Endothelial cell of umbilical vein (primary cell): ENCODE results near the gene OPA3. TPM values are rescaled to one million over a fixed set of nuclear protein-coding genes. Genes with fewer than 3 reads are reported as not detected.
A peak's percentile ranks its signal among the peaks of the same experiment; 100 is the strongest.

ENCODE experiments used
- BruUV-seq: library from RNA; stranded (reverse); fragments of 400-500 nt; replicated peaks from 2 replicates; lab custom pipeline; 2021; lab: Mats Ljungman, UMichigan
- CTCF ChIA-PET: fragments of 300-600, 350-600 bp; sonication (Branson Sonifier 250); formaldehyde crosslinking; loops from one replicate; lab custom pipeline; 2021; ENCODE audit warnings: antibody characterized with exemption, inconsistent platforms; lab: Charles Lee
- POLR2A ChIA-PET: fragments of 300-600, 350-600 bp; sonication (Branson Sonifier 250); formaldehyde crosslinking; loops from one replicate; lab custom pipeline; 2021; ENCODE audit warnings: antibody characterized with exemption, inconsistent platforms; lab: Charles Lee
- DNase-seq: peaks from one replicate; pipeline ENCODE4 v3.0.0-alpha.2; 2011; ENCODE audit warnings: low read depth, low spot score
- FAIRE-seq: peaks from 2 replicates; lab custom pipeline; 2011; peaks lifted over from hg19 to GRCh38; lab: Jason Lieb, UNC
- H2AFZ ChIP-seq: 2 replicates; pipeline ENCODE4 v1.6.0; 2012; ENCODE audit warnings: low read depth, low read length, control low read depth, inconsistent platforms
- H3K27ac ChIP-seq: 2 replicates; pipeline ENCODE4 v1.5.1; 2011; ENCODE audit warnings: low read depth, mild to moderate bottlenecking, control low read depth, low read length, moderate library complexity; ENCODE audit not compliant: insufficient read depth
- H3K27me3 ChIP-seq, 2 experiments: 2 replicates each; pipeline versions ENCODE4 v1.6.0 to v1.6.1; 2011; ENCODE audit warnings: low read length in 2 of 2, mixed read lengths in 1 of 2; ENCODE audit not compliant: control insufficient read depth in 2 of 2, insufficient read depth in 2 of 2
- H3K36me3 ChIP-seq, 2 experiments: 2 replicates in 1 of 2; 3 replicates in 1 of 2; pipeline ENCODE4 v1.5.1; 2011; ENCODE audit warnings: low read length in 2 of 2, mild to moderate bottlenecking in 1 of 2, moderate library complexity in 1 of 2; ENCODE audit not compliant: control insufficient read depth in 2 of 2, insufficient read depth in 2 of 2; ENCODE audit errors: extremely low read depth in 1 of 2
- H3K4me1 ChIP-seq: 3 replicates; pipeline ENCODE4 v1.5.1; 2011; ENCODE audit warnings: mild to moderate bottlenecking, low read length; ENCODE audit not compliant: control insufficient read depth, insufficient read depth; ENCODE audit errors: extremely low read depth
- H3K4me2 ChIP-seq: 2 replicates; pipeline ENCODE4 v1.6.1; 2011; ENCODE audit warnings: low read length, control low read depth, mixed read lengths; ENCODE audit not compliant: insufficient read depth
- H3K4me3 ChIP-seq, 3 experiments: fragments of 200-600 bp in 1 of 3; sonication (generic), shearing (Covaris generic) in 1 of 3; replicated peaks in 1 of 3; 2 replicates each; pipeline ENCODE4 v1.5.1; 2011 to 2016; ENCODE audit warnings: control low read depth in 3 of 3, low read length in 3 of 3, mild to moderate bottlenecking in 2 of 3, inconsistent platforms in 1 of 3, low read depth in 1 of 3, moderate library complexity in 1 of 3; ENCODE audit not compliant: insufficient read depth in 1 of 3
- H3K79me2 ChIP-seq: 2 replicates; pipeline ENCODE4 v1.6.0; 2012; ENCODE audit warnings: low read length, inconsistent platforms; ENCODE audit not compliant: control insufficient read depth, insufficient read depth
- H3K9ac ChIP-seq: replicated peaks from 2 replicates; pipeline ENCODE3; 2011; ENCODE audit warnings: low read length, control low read depth; ENCODE audit not compliant: insufficient read depth; ENCODE audit errors: extremely low read depth
- H3K9me1 ChIP-seq: replicated peaks from 3 replicates; pipeline ENCODE4 v1.6.0; 2011; ENCODE audit warnings: mild to moderate bottlenecking, low read length; ENCODE audit not compliant: control insufficient read depth, insufficient read depth; ENCODE audit errors: extremely low read depth
- H3K9me3 ChIP-seq: replicated peaks from 2 replicates; pipeline ENCODE4 v1.5.1; 2012; ENCODE audit warnings: low read length, inconsistent platforms; ENCODE audit not compliant: control insufficient read depth, insufficient read depth
- H4K20me1 ChIP-seq: replicated peaks from 2 replicates; pipeline ENCODE3; 2011; ENCODE audit warnings: mild to moderate bottlenecking, low read length; ENCODE audit not compliant: control insufficient read depth, insufficient read depth; ENCODE audit errors: extremely low read depth
- EZH2 ChIP-seq: IDR thresholded peaks from 2 replicates; pipeline ENCODE4 v1.6.1; 2012; ENCODE audit warnings: borderline replicate concordance, low read depth, mild to moderate bottlenecking, moderate library complexity, low read length, inconsistent platforms; ENCODE audit not compliant: severe bottlenecking
- FOS ChIP-seq: IDR thresholded peaks from 2 replicates; pipeline ENCODE4 v1.6.1; 2011; ENCODE audit warnings: mild to moderate bottlenecking, low read length, moderate library complexity, borderline replicate concordance; ENCODE audit not compliant: insufficient read depth
- GATA2 ChIP-seq: IDR thresholded peaks from 2 replicates; pipeline ENCODE4 v1.7.0; 2011; ENCODE audit warnings: low read depth, mild to moderate bottlenecking, moderate library complexity, mixed read lengths, low read length; ENCODE audit not compliant: insufficient read length, insufficient read depth
- JUN ChIP-seq: IDR thresholded peaks from 2 replicates; pipeline ENCODE4 v1.6.1; 2011; ENCODE audit warnings: borderline replicate concordance, low read depth; ENCODE audit not compliant: insufficient read length, insufficient read depth
- MYC ChIP-seq: IDR thresholded peaks from one replicate; pipeline ENCODE4 v1.6.1; 2011; ENCODE audit warnings: mild to moderate bottlenecking, low read depth, low read length
- POLR2A ChIP-seq: IDR thresholded peaks from 2 replicates; pipeline ENCODE4 v1.6.1; 2012; ENCODE audit warnings: low read depth, mild to moderate bottlenecking, control low read depth, low read length
- POLR2AphosphoS5 ChIP-seq: IDR thresholded peaks from 2 replicates; pipeline ENCODE4 v1.6.1; 2012; ENCODE audit warnings: low read depth, mild to moderate bottlenecking, control low read depth, low read length, moderate library complexity; ENCODE audit not compliant: insufficient read depth
- dilution Hi-C: fragments of 300-500 bp; cut with MboI; formaldehyde crosslinking; loops from one replicate; pipeline ENCODE4 v1.15.0; 2019; ENCODE audit warnings: low sequenced_read_pairs; ENCODE audit not compliant: extremely low pct_ligation_motif_present
- intact Hi-C: fragments of 100-400 bp; cut with micrococcal nuclease; formaldehyde crosslinking; loops from one replicate; pipeline ENCODE4 v1.10.0; 2022
- polyA plus RNA-seq, 4 experiments: library from polyadenylated mRNA; depleted of rRNA in 3 of 4; stranded (reverse) in 3 of 4; unstranded in 1 of 4; fragments of >200 nt; gene quantifications; 2 replicates each; pipeline versions ENCODE4 v1.2.1 to v1.2.3, GENCODE V29; 2011 to 2012; ENCODE audit warnings: missing spikeins in 1 of 4
- total RNA-seq: library from RNA; stranded (reverse); gene quantifications from 2 replicates; pipeline ENCODE4 v1.2.3, GENCODE V29; 2021
- TF ChIP-seq, protein P1 (sequence below): IDR thresholded peaks from 2 replicates; pipeline ENCODE4 v1.6.1; 2011; ENCODE audit not compliant: insufficient read depth, insufficient read length
- TF ChIP-seq, protein P2 (sequence below), 2 donors: IDR thresholded peaks; 1 replicate in 1 of 2; 2 replicates in 1 of 2; pipeline ENCODE4 v1.5.1; 2011; ENCODE audit warnings: low read length in 2 of 2, mild to moderate bottlenecking in 2 of 2, moderate library complexity in 2 of 2, control low read depth in 1 of 2, inconsistent platforms in 1 of 2, low read depth in 1 of 2; ENCODE audit not compliant: insufficient read depth in 1 of 2; ENCODE audit errors: extremely low read depth in 1 of 2

Gene OPA3
- total and polyA plus RNA-seq, 2 donors (not counting 3 experiments of a cell fraction or from before 2014, with no cell fraction given), result 15.4 to 16.0 TPM

DNA sequence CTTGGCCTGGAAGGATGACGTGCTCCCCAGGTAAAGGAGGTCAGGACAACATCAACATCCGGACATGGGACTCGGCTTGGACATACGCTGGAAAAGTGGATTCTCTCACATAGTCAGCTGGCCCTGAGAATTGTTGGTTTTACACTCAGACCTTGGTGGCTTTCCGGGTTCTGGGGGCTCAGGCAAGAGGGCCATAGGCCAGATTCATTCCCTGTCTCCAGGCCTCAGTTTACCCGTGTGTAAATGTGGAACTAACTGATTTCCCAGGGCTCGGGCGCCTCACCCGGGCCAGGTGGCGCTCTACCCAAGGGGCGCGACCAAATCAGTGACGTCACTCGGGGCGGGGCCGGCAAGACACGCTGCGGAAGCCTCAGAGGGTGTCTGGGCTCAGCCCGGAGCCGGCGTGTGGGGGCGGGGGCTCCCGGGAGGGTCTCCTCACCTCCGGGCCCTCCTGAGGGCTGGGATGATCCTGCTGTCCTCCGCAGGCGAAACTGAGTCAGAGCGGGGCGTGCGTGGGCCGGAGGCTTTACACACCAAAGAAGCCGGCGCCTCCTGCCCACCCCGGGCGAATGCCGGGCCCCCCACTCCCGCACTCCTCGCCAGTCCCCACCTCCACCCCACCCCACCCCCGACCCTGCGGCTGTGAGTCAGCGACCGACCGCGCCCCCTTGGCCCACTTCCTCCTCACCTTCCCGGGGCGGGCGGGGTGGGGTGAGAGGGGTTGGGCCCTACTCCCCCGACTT is 78.2 kb downstream of the OPA3 start:
- ChIA-PET POLR2A (no interaction called here), CTCF (no interaction called here)
- TSS peak; percentile 29 for BruUV-seq
- H3K9ac ChIP-seq, result peak overlapping the region; percentile 87
- TF ChIP-seq EZH2, result no peak
- TF ChIP-seq FOS, result peak; percentile 45
- TF ChIP-seq POLR2A, result peak; percentile 71
- TF ChIP-seq, protein P1, sequence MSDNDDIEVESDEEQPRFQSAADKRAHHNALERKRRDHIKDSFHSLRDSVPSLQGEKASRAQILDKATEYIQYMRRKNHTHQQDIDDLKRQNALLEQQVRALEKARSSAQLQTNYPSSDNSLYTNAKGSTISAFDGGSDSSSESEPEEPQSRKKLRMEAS, result no peak
- TF ChIP-seq JUN, result peak; percentile 47
- TF ChIP-seq MYC, result no peak
- TF ChIP-seq GATA2, result no peak
- TF ChIP-seq, protein P2, sequence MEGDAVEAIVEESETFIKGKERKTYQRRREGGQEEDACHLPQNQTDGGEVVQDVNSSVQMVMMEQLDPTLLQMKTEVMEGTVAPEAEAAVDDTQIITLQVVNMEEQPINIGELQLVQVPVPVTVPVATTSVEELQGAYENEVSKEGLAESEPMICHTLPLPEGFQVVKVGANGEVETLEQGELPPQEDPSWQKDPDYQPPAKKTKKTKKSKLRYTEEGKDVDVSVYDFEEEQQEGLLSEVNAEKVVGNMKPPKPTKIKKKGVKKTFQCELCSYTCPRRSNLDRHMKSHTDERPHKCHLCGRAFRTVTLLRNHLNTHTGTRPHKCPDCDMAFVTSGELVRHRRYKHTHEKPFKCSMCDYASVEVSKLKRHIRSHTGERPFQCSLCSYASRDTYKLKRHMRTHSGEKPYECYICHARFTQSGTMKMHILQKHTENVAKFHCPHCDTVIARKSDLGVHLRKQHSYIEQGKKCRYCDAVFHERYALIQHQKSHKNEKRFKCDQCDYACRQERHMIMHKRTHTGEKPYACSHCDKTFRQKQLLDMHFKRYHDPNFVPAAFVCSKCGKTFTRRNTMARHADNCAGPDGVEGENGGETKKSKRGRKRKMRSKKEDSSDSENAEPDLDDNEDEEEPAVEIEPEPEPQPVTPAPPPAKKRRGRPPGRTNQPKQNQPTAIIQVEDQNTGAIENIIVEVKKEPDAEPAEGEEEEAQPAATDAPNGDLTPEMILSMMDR (IDR thresholded peaks at IDR 0.05; ENCODE audit: extremely low read depth in 1 of 2, insufficient read depth in 1 of 2, low read depth in 1 of 2, low read length in 2 of 2), result peak; percentile 36 to 64
- peak; percentile 55 for TF ChIP-seq POLR2AphosphoS5
- H3K4me3 ChIP-seq, result peak overlapping the region; percentile 92 to 100 (median 96)
- H3K9me1 ChIP-seq, result no peaks in the 10 kb centered on the region
- intact Hi-C loops (loop anchor here (1.0 to 2.0 kb wide), 4 partner anchors 9 to 139 kb away; partner anchors contain the start of gene RTN2), dilution Hi-C loops (no loop called here)
- H3K4me1 ChIP-seq, result peaks cover 23% of the 10 kb centered on the region
- H3K79me2 ChIP-seq, result peaks cover 44% of the 10 kb centered on the region
- H3K36me3 ChIP-seq, result peaks cover 0 to 2% of the 10 kb centered on the region in 2 experiments
- H3K9me3 ChIP-seq, result no peaks in the 10 kb centered on the region
- H3K27me3 ChIP-seq, result no peaks in the 10 kb centered on the region
- peak overlapping the region; percentile 69 for H3K27ac ChIP-seq
- H2AFZ ChIP-seq, result peak overlapping the region; percentile 64
- peak; percentile 88 for DNase-seq
- FAIRE-seq, result peak; percentile 93
- no peaks in the 10 kb centered on the region for H4K20me1 ChIP-seq
- H3K4me2 ChIP-seq, result peak overlapping the region; percentile 97
